K562 treated with DMSO at 1 percent for 48 hours (cell line): ENCODE measurements around the gene CLDN34. TPM values are rescaled to one million over a fixed set of nuclear protein-coding genes. Genes with fewer than 3 reads are reported as not detected.

Experiments
- total RNA-seq: library from RNA; unstranded; fragments of 300-600 nt; gene quantifications from 2 replicates; pipeline ENCODE4 v1.2.3, GENCODE V29; 2022; ENCODE audit warnings: low replicate concordance; ENCODE audit errors: extremely low read depth

The CLDN34 gene
- not detected in 2 replicates for total RNA-seq

DNA sequence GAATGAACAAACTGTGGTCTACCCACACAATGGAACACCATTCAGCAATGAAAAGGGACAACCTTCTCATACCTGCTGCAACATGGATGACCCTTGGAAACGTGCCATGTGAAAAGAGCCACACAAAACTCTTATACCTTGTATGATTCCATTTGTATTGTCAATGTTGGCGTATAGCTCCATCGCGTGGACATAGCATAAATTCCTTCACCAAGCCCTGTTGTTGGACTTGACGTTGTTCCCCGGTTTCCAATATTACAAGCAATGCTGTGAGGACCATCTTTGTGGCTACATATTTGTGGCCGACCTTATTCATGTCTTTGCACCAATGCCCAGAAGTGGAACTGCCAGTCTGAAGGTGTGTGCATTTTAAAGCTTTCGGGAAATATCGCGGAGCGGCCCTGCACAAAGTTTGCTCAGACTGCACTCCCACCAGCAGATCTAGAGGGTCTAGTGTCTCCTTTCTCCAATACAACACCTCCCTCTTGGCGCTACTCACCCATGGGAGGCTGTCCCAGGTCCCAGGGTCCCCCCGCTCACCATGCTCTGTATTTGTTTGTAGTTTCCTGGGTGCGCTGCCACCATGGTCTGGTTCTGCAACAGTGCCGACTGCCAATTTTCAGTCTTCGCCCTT lies at the start of gene CLDN34:
CLDN34 (plus strand) TSS at position 584 of the 634 bp plus-strand sequence; CDS start at position 584, 0 bp downstream.

Other genes with a start within 250 kb of the CLDN34 start
- gene GPR143, start 201.5 kb upstream of the CLDN34 start, total RNA-seq = not detected in 2 replicates
- not detected in 2 replicates for gene SHROOM2, start 180.9 kb upstream of the CLDN34 start, total RNA-seq
- gene CLCN4, start 189.6 kb downstream of the CLDN34 start, total RNA-seq = not detected in 2 replicates